HepG2 (cell line): ENCODE data around the gene CDK18. TPM values are rescaled to one million over a fixed set of nuclear protein-coding genes. Genes with fewer than 3 reads are reported as not detected.

Experiments
- ARID2 ChIP-seq: sonication (generic); formaldehyde crosslinking; IDR thresholded peaks from 2 replicates; pipeline ENCODE4 v1.8.1; 2022; ENCODE audit warnings: mild to moderate bottlenecking, missing genetic modification reagents, borderline replicate concordance
- CBX1 ChIP-seq: IDR thresholded peaks from one replicate; pipeline ENCODE4 v1.6.1; 2016; ENCODE audit warnings: antibody characterized with exemption, low read depth
- DNMT1 ChIP-seq: sonication (generic); formaldehyde crosslinking; IDR thresholded peaks from 2 replicates; pipeline ENCODE4 v1.5.1; 2020; ENCODE audit warnings: mild to moderate bottlenecking, missing genetic modification reagents
- IKZF5 ChIP-seq: IDR thresholded peaks from 2 replicates; pipeline ENCODE4 v1.6.1; 2018; ENCODE audit warnings: missing genetic modification reagents, mild to moderate bottlenecking, missing compliant biosample characterization
- KIAA2018 ChIP-seq: sonication (generic); formaldehyde crosslinking; IDR thresholded peaks from 2 replicates; pipeline ENCODE4 v1.5.0; 2020; ENCODE audit warnings: mild to moderate bottlenecking, missing genetic modification reagents, borderline replicate concordance
- LCORL ChIP-seq, 2 experiments: fragments of 450-650 bp in 1 of 2; sonication (generic) in 1 of 2; formaldehyde crosslinking in 1 of 2; IDR thresholded peaks; 2 replicates each; pipeline versions ENCODE4 v1.5.0 to v1.6.1; 2017 to 2020; ENCODE audit warnings: antibody characterized with exemption in 1 of 2, missing genetic modification reagents in 1 of 2
- NCOA1 ChIP-seq: sonication (generic); formaldehyde crosslinking; IDR thresholded peaks from 2 replicates; pipeline ENCODE4 v1.9.0; 2021; ENCODE audit warnings: missing genetic modification reagents
- NFYB ChIP-seq: sonication (generic); formaldehyde crosslinking; IDR thresholded peaks from 2 replicates; pipeline ENCODE4 v1.4.0; 2020; ENCODE audit warnings: missing genetic modification reagents
- PHF8 ChIP-seq: sonication (generic); formaldehyde crosslinking; IDR thresholded peaks from 2 replicates; pipeline ENCODE4 v1.5.0; 2020; ENCODE audit warnings: missing genetic modification reagents
- RBFOX2 ChIP-seq: fragments of 200-400 bp; formaldehyde crosslinking; IDR thresholded peaks from 2 replicates; pipeline ENCODE4 v1.6.1; 2017; ENCODE audit warnings: low read depth, mild to moderate bottlenecking, low read length
- RELA ChIP-seq: sonication (generic); formaldehyde crosslinking; IDR thresholded peaks from 2 replicates; pipeline ENCODE4 v1.4.0; 2020; ENCODE audit warnings: missing genetic modification reagents
- SOX13 ChIP-seq, 3 experiments: fragments of 450-650 bp in 1 of 3; sonication (generic) in 1 of 3; formaldehyde crosslinking in 1 of 3; IDR thresholded peaks in 2 of 3; conservative IDR thresholded peaks in 1 of 3; 2 replicates each; pipeline versions ENCODE4 v1.5.0 to v1.6.1; 2016 to 2020; ENCODE audit warnings: antibody characterized with exemption in 1 of 3, mild to moderate bottlenecking in 1 of 3, missing compliant biosample characterization in 1 of 3, missing genetic modification reagents in 1 of 3, moderate library complexity in 1 of 3
- ZNF232 ChIP-seq: sonication (generic); formaldehyde crosslinking; IDR thresholded peaks from 2 replicates; pipeline ENCODE4 v1.4.0; 2020; ENCODE audit warnings: missing genetic modification reagents, borderline replicate concordance
- ZNF263 ChIP-seq: sonication (generic); formaldehyde crosslinking; IDR thresholded peaks from 2 replicates; pipeline ENCODE4 v1.4.0; 2020; ENCODE audit warnings: missing genetic modification reagents
- ZNF382 ChIP-seq: sonication (generic); formaldehyde crosslinking; IDR thresholded peaks from 2 replicates; pipeline ENCODE4 v1.5.0; 2020; ENCODE audit warnings: missing genetic modification reagents, mild to moderate bottlenecking, borderline replicate concordance
- ZNF792 ChIP-seq: IDR thresholded peaks from 2 replicates; pipeline ENCODE4 v1.6.1; 2016
- ZNF850 ChIP-seq: sonication (generic); formaldehyde crosslinking; conservative IDR thresholded peaks from 2 replicates; pipeline ENCODE4 v1.9.0; 2021; ENCODE audit warnings: mild to moderate bottlenecking, missing genetic modification reagents
- polyA plus RNA-seq, 8 experiments: library from polyadenylated mRNA; depleted of rRNA in 3 of 8; stranded (reverse) in 7 of 8; unstranded in 1 of 8; fragments of >200 nt; fragmentation: Illumina TruSeq in 4 of 8; extraction: Trizol in 4 of 8; gene quantifications; 2 replicates each; pipeline versions ENCODE4 v1.2.1 to v1.2.3, GENCODE V29; 2011 to 2016; ENCODE audit warnings: low read depth in 4 of 8, missing spikeins in 1 of 8, mixed read lengths in 1 of 8; ENCODE audit not compliant: insufficient read depth in 1 of 8
- total RNA-seq, 5 experiments: library from RNA; depleted of rRNA; stranded (reverse); fragments of >200 nt; fragmentation: Illumina TruSeq; extraction: Trizol; gene quantifications; 2 replicates each; pipeline ENCODE4 v1.2.3, GENCODE V29; 2016; ENCODE audit warnings: low read depth in 1 of 5

Gene CDK18
- total and polyA plus RNA-seq, 2 of the 13 experiments (the other 11 are each of a cell fraction or from before 2014, with no cell fraction given): 6.4 to 38.8 TPM

- no peak for TF ChIP-seq KIAA2018 (CRISPR knock-in tag)
- no peak for TF ChIP-seq LCORL (IDR thresholded peaks at IDR 0.05)
- TF ChIP-seq LCORL (CRISPR knock-in tag; IDR thresholded peaks at IDR 0.05): peak; percentile 69
- TF ChIP-seq PHF8: peak; percentile 64
- TF ChIP-seq ZNF850: no peak
- TF ChIP-seq ZNF382 (CRISPR knock-in tag): no peak
- no peak for TF ChIP-seq ARID2 (CRISPR knock-in tag)
- TF ChIP-seq ZNF792 (CRISPR knock-in tag): 0 out of 2 replicates have a peak, but pooled peaks have one; percentile 9
- no peak for TF ChIP-seq RELA
- TF ChIP-seq ZNF232 (CRISPR knock-in tag): peak; percentile 43; the same call in 1 of the 2 replicates
- TF ChIP-seq ZNF263: peak; percentile 94
- TF ChIP-seq IKZF5 (CRISPR knock-in tag): no peak
- no peak for TF ChIP-seq CBX1
- TF ChIP-seq RBFOX2: peak; percentile 71
- TF ChIP-seq SOX13 (IDR thresholded peaks at IDR 0.05): no peak
- 0 out of 4 replicates have a peak, but pooled peaks of 1 of the 2 experiments have one; percentile 2 for TF ChIP-seq SOX13 (CRISPR knock-in tag; conservative IDR thresholded peaks at IDR 0.05 in 1 of 2, IDR thresholded peaks at IDR 0.05 in 1 of 2)
- no peak for TF ChIP-seq DNMT1 (CRISPR knock-in tag)
- TF ChIP-seq NFYB (CRISPR knock-in tag): peak; percentile 66
- peak; percentile 79; the same call in 1 of the 2 replicates for TF ChIP-seq NCOA1
Observed at GRCh38 chr1:205504311-205505075, at the start of gene CDK18 (continued).
